ENCODE measurements around the gene HIC1. TPM values are rescaled to one million over a fixed set of nuclear protein-coding genes. Genes with fewer than 3 reads are reported as not detected.
A peak's percentile ranks its signal among the peaks of the same experiment; 100 is the strongest.

Gene HIC1
- total RNA-seq, 4 donors from 2014 or later: 2.1 to 14.1 (median 5.9) TPM

DNA sequence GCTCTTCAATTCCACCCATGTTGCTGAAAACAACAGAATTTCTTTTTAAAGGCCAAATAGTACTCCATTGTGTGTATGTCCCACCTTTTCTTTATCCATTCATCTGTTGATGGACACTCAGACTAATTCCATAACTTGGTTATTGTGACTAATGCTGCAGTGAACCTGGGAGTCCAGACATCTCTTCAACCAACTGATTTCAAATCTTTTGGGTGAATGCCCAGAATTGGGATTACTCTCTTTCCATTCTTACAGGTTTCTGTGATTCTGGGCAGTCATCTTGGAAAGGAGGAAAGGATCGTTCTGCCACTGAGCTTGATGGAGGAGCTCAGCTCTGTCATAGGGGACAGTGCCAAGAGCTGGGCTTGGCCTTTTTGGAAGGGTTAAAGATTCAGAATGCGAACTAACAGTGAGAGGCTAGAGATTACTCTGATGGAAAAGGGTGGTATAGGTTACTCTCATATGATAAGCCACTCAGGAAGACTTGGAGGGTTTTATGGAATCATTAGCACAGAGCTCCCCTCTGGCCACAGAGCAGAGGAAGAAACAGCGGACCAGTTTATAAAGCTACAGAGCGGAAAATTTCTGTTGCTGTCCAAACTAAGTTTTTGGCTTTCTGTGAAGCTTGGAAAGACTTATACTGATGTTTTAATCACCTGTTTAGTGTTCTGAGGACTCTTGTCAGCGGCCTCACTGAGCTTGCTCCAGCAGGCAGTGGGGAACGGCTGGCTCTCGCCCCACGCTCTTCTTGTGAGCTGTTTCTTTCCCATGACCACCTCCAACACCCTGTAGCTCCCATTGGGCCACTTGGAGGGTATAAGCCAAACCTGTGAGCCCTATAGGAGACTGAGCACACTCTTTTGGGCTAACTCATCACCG is 48.3 kb downstream of the HIC1 start:
- no peak for TF ChIP-seq POLR2A (IDR thresholded peaks at IDR 0.05)
- TF ChIP-seq, protein P1, sequence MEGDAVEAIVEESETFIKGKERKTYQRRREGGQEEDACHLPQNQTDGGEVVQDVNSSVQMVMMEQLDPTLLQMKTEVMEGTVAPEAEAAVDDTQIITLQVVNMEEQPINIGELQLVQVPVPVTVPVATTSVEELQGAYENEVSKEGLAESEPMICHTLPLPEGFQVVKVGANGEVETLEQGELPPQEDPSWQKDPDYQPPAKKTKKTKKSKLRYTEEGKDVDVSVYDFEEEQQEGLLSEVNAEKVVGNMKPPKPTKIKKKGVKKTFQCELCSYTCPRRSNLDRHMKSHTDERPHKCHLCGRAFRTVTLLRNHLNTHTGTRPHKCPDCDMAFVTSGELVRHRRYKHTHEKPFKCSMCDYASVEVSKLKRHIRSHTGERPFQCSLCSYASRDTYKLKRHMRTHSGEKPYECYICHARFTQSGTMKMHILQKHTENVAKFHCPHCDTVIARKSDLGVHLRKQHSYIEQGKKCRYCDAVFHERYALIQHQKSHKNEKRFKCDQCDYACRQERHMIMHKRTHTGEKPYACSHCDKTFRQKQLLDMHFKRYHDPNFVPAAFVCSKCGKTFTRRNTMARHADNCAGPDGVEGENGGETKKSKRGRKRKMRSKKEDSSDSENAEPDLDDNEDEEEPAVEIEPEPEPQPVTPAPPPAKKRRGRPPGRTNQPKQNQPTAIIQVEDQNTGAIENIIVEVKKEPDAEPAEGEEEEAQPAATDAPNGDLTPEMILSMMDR (IDR thresholded peaks at IDR 0.05): no peak
- Histone ChIP-seq H3K27me3 (no peaks in the 10 kb centered on the region), H3K4me3 (no peak overlapping the region), H3K9me3 (no peaks in the 10 kb centered on the region), H3K27ac (peak overlapping the region in 2 of 4 donors; percentile 26 to 39), H3K36me3 (peaks cover 0 to 2% (median 0%) of the 10 kb centered on the region in 3 donors), H3K4me1 (peaks cover 5 to 75% (median 8%) of the 10 kb centered on the region in 3 donors)
- no peak for DNase-seq
- intact Hi-C loops (cut with DNase I): no loop called here
- 70 to 78% methylated on average over 9 of the region's 9 CpGs for WGBS, 2 donors

DNA sequence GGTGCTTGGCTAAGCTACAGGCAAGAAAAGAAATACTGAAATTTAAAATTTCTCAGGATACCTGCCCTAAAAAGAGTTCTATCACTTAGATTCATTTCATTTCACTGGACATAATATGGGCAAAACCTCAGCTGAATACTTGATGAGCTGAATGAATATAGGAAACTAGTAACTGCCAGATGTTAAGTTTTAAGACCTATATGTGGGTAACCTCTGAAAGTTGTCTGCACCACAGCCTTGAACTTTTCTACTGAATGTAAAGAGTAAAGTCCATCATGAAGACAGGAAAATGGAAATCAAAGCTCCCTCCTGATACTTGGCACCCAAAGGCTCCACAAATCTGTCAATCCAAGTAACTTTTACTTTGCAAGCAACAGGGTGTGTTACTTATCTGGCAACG is 50.8 kb downstream of the HIC1 start:
- no peak overlapping the region for H3K4me3 ChIP-seq
- intact Hi-C loops (cut with DNase I): no loop called here

GRCh38 chr17:2106308-2106955 is 51.5 kb downstream of the HIC1 start:
- Histone ChIP-seq H3K4me3 (no peak overlapping the region), H3K27ac (peak overlapping the region in 1 of 4 donors; percentile 59), H3K9me3 (no peaks in the 10 kb centered on the region), H3K4me1 (peaks cover 5 to 71% (median 8%) of the 10 kb centered on the region in 3 donors), H3K36me3 (peaks cover 0 to 11% (median 0%) of the 10 kb centered on the region in 3 donors), H3K27me3 (no peaks in the 10 kb centered on the region)
- DNase-seq: no peak
- WGBS, 2 donors: 82 to 83% methylated on average over 10 of the region's 11 CpGs
- TF ChIP-seq, protein P1 (IDR thresholded peaks at IDR 0.05): no peak
- no peak for TF ChIP-seq POLR2A (IDR thresholded peaks at IDR 0.05)
- intact Hi-C loops (cut with DNase I): no loop called here

More for the DNA sequence above, 50.8 kb downstream of the HIC1 start:
- no peaks in the 10 kb centered on the region for H3K9me3 ChIP-seq
- 81 to 86% methylated on average over 1 of the region's 1 CpG for WGBS, 2 donors
- H3K36me3 ChIP-seq: peaks cover 0 to 5% (median 0%) of the 10 kb centered on the region in 3 donors
- peak overlapping the region in 1 of 4 donors; percentile 59 for H3K27ac ChIP-seq
- H3K27me3 ChIP-seq: no peaks in the 10 kb centered on the region
- DNase-seq: no peak
- TF ChIP-seq POLR2A (IDR thresholded peaks at IDR 0.05): no peak
- TF ChIP-seq, protein P1 (IDR thresholded peaks at IDR 0.05): no peak
- H3K4me1 ChIP-seq: peaks cover 5 to 72% (median 8%) of the 10 kb centered on the region in 3 donors

- intact Hi-C loops (cut with DNase I): no loop called here
- Histone ChIP-seq H3K4me3 (no peak overlapping the region), H3K9me3 (no peaks in the 10 kb centered on the region), H3K27me3 (no peaks in the 10 kb centered on the region), H3K27ac (peak overlapping the region in 2 of 4 donors; percentile 2 to 19), H3K36me3 (peaks cover 0 to 11% (median 0%) of the 10 kb centered on the region in 3 donors), H3K4me1 (peaks cover 5 to 73% (median 8%) of the 10 kb centered on the region in 3 donors)
- 92% methylated on average over 1 of the region's 2 CpGs; no CpG with 5 or more reads in 1 of the 2 donors for WGBS, 2 donors
- DNase-seq: no peak
- no peak for TF ChIP-seq POLR2A (IDR thresholded peaks at IDR 0.05)
- TF ChIP-seq, protein P1 (IDR thresholded peaks at IDR 0.05): no peak
These were observed 52.1 kb downstream of the HIC1 start for GRCh38 chr17:2107050-2107449.

DNA sequence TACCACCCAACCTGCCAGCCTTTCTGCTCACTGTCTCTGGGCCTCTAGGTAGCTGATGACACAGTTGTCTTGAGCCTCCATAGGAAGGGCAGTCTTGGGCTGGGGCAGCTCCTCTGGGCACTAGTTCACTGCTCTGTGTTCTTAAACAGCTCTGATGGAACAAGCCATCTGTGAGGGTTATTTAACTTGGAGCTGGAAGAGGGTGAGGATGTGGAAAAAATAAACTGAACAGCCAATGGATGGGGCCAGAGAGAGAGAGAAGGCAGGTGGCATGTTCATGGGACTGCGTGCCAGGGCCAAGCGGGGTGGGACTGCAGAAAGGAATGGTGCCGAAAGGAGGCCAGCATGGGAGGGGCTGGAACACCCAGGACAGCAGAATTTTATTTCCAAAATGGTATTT is 52.6 kb downstream of the HIC1 start:
- Histone ChIP-seq H3K4me1 (peaks cover 5 to 77% (median 8%) of the 10 kb centered on the region in 3 donors), H3K9me3 (no peaks in the 10 kb centered on the region), H3K36me3 (peaks cover 0 to 11% (median 0%) of the 10 kb centered on the region in 3 donors), H3K27ac (peak overlapping the region in 2 of 4 donors; percentile 2 to 19), H3K4me3 (no peak overlapping the region), H3K27me3 (no peaks in the 10 kb centered on the region)
- DNase-seq: no peak
- TF ChIP-seq, protein P1 (IDR thresholded peaks at IDR 0.05): no peak
- no peak for TF ChIP-seq POLR2A (IDR thresholded peaks at IDR 0.05)
- WGBS, 2 donors: 79 to 81% methylated on average over 3 of the region's 3 CpGs
- intact Hi-C loops (cut with DNase I): no loop called here
